GM12878 (cell line): ENCODE data around the gene INO80. TPM values are rescaled to one million over a fixed set of nuclear protein-coding genes. Genes with fewer than 3 reads are reported as not detected.

Experiments
- ATAC-seq: fragments of 200-7000 bp; cut with Tn5 transposase; 3 replicates; pipeline ENCODE4 v1.9.1; 2020; ENCODE audit warnings: mild to moderate bottlenecking, moderate library complexity
- BruUV-seq: library from RNA; stranded (reverse); fragments of 400-500 nt; replicated peaks from 2 replicates; lab custom pipeline; 2021; lab: Mats Ljungman, UMichigan
- CTCF ChIA-PET: fragments of 300-600 bp; sonication (Branson Sonifier 250); formaldehyde crosslinking; extraction: SDS; loops from one replicate; lab custom pipeline; 2021; ENCODE audit warnings: inconsistent platforms; lab: Yijun Ruan, JAX
- POLR2A ChIA-PET: fragments of 350-600 bp; formaldehyde crosslinking; extraction: SDS; loops from one replicate; lab custom pipeline; 2021; ENCODE audit warnings: inconsistent platforms; lab: Charles Lee
- RAD21 ChIA-PET: fragments of 300-600 bp; sonication (Branson Sonifier 250); formaldehyde crosslinking; loops from one replicate; lab custom pipeline; 2023; ENCODE audit warnings: antibody characterized with exemption; ENCODE audit not compliant: unreplicated experiment; lab: Charles Lee
- SMC1A ChIA-PET: fragments of 300-600 bp; sonication (Branson Sonifier 250); formaldehyde crosslinking; loops from one replicate; lab custom pipeline; 2023; ENCODE audit not compliant: unreplicated experiment, uncharacterized antibody; lab: Charles Lee
- DNase-seq: peaks from one replicate; pipeline ENCODE4 v3.0.0-alpha.2; 2011; ENCODE audit warnings: low read depth, low spot score
- FAIRE-seq: peaks from 3 replicates; lab custom pipeline; 2011; peaks lifted over from hg19 to GRCh38; lab: Jason Lieb, UNC
- H2AFZ ChIP-seq: 2 replicates; pipeline ENCODE4 v1.6.0; 2011; ENCODE audit warnings: low read depth, low read length, control low read depth; ENCODE audit not compliant: control insufficient read depth
- H3K27ac ChIP-seq: 2 replicates; pipeline ENCODE4 v1.5.1; 2011; ENCODE audit warnings: control low read depth; ENCODE audit not compliant: control insufficient read depth, insufficient read depth
- H3K27me3 ChIP-seq, 2 experiments: replicated peaks in 1 of 2; 2 replicates each; pipeline versions ENCODE4 v1.6.0 to v1.6.1; 2011; ENCODE audit warnings: low read length in 1 of 2; ENCODE audit not compliant: control insufficient read depth in 2 of 2, insufficient read depth in 2 of 2
- H3K36me3 ChIP-seq, 2 experiments: 2 replicates each; pipeline ENCODE4 v1.5.1; 2011; ENCODE audit warnings: low read length in 1 of 2; ENCODE audit not compliant: control insufficient read depth in 2 of 2, insufficient read depth in 2 of 2
- H3K4me1 ChIP-seq: 2 replicates; pipeline ENCODE4 v1.6.1; 2011; ENCODE audit warnings: mild to moderate bottlenecking, low read length, moderate library complexity, mixed read lengths; ENCODE audit not compliant: control insufficient read depth, insufficient read depth
- H3K4me2 ChIP-seq: 2 replicates; pipeline ENCODE4 v1.6.0; 2011; ENCODE audit warnings: control low read depth; ENCODE audit not compliant: control insufficient read depth, insufficient read depth
- H3K4me3 ChIP-seq: fragments of 200-600 bp; sonication (generic); 2 replicates; pipeline ENCODE4 v1.5.1; 2016
- H3K79me2 ChIP-seq: 2 replicates; pipeline ENCODE4 v1.6.0; 2011; ENCODE audit warnings: low read length; ENCODE audit not compliant: control insufficient read depth, insufficient read depth
- H3K9ac ChIP-seq: 2 replicates; pipeline ENCODE4 v1.8.0; 2011; ENCODE audit warnings: low read length, control low read depth, mixed read lengths; ENCODE audit not compliant: control insufficient read depth, insufficient read depth
- H3K9me3 ChIP-seq: replicated peaks from 3 replicates; pipeline ENCODE4 v1.5.1; 2011; ENCODE audit warnings: mild to moderate bottlenecking, low read length; ENCODE audit not compliant: control insufficient read depth, insufficient read depth
- H4K20me1 ChIP-seq: 2 replicates; pipeline ENCODE4 v1.6.0; 2011; ENCODE audit not compliant: control insufficient read depth, insufficient read depth
- ASH2L ChIP-seq: fragments of 300-600, 200-600 bp; sonication (generic); IDR thresholded peaks from 2 replicates; pipeline ENCODE4 v1.6.1; 2017; ENCODE audit warnings: low read depth, mild to moderate bottlenecking, borderline replicate concordance
- CEBPB ChIP-seq, 2 experiments: fragments of 150-350 bp in 1 of 2; IDR thresholded peaks; 2 replicates each; pipeline ENCODE4 v1.6.1; 2012 to 2014; ENCODE audit warnings: low read depth in 2 of 2, low read length in 2 of 2, borderline replicate concordance in 1 of 2, inconsistent platforms in 1 of 2
- IRF5 ChIP-seq: fragments of 450-650 bp; IDR thresholded peaks from 2 replicates; pipeline ENCODE4 v1.6.1; 2017; ENCODE audit warnings: borderline replicate concordance
- NFXL1 ChIP-seq: fragments of 450-650 bp; IDR thresholded peaks from 2 replicates; pipeline ENCODE4 v1.6.1; 2017; ENCODE audit warnings: antibody characterized with exemption, mild to moderate bottlenecking, borderline replicate concordance
- NKRF ChIP-seq: fragments of 450-650 bp; conservative IDR thresholded peaks from 2 replicates; pipeline ENCODE4 v1.6.1; 2017; ENCODE audit warnings: mild to moderate bottlenecking, moderate library complexity
- PAX5 ChIP-seq: IDR thresholded peaks from 2 replicates; pipeline ENCODE4 v1.6.1; 2011; ENCODE audit warnings: low read depth, low read length, borderline replicate concordance
- SP1 ChIP-seq: IDR thresholded peaks from one replicate; pipeline ENCODE4 v1.6.1; 2011; ENCODE audit warnings: low read depth, low read length
- ZBTB33 ChIP-seq: fragments of 450-650 bp; IDR thresholded peaks from 2 replicates; pipeline ENCODE4 v1.6.1; 2017; ENCODE audit warnings: mild to moderate bottlenecking
- ZNF384 ChIP-seq: IDR thresholded peaks from 2 replicates; pipeline ENCODE4 v1.6.1; 2012; ENCODE audit warnings: low read depth, mild to moderate bottlenecking, low read length, improper control_type of control experiment, borderline replicate concordance
- ZNF687 ChIP-seq: fragments of 450-650 bp; IDR thresholded peaks from 2 replicates; pipeline ENCODE4 v1.6.1; 2017; ENCODE audit warnings: mild to moderate bottlenecking, moderate library complexity
- ZZZ3 ChIP-seq: IDR thresholded peaks from 2 replicates; pipeline ENCODE4 v1.6.1; 2011; ENCODE audit warnings: low read depth; ENCODE audit not compliant: control insufficient read depth, insufficient read length
- WGBS: methylation state at CpG from one replicate; pipeline ENCODE4 v1.1.6; 2016; ENCODE audit warnings: low lambda C conversion rate; ENCODE audit not compliant: insufficient replicate concordance, insufficient coverage; ENCODE audit errors: missing lambda C conversion rate; 5-methylcytosine and 5-hydroxymethylcytosine counted together
- in situ Hi-C: fragments of 300-500 bp; cut with MboI; formaldehyde crosslinking; loops from 9 replicates; pipeline ENCODE4 v1.14.3; 2018; ENCODE audit warnings: mixed read lengths
- intact Hi-C: fragments of 100-400 bp; cut with micrococcal nuclease; formaldehyde crosslinking; loops from one replicate; pipeline ENCODE4 v1.14.2; 2022; ENCODE audit not compliant: unreplicated experiment
- polyA plus RNA-seq, 11 experiments: library from polyadenylated mRNA; depleted of rRNA in 4 of 11; unstranded in 6 of 11; stranded (reverse) in 5 of 11; fragments of >200 nt; fragmentation: Nextera tagmentation in 4 of 11; fragmentation: Illumina TruSeq in 1 of 11; extraction: Ambion mirVana in 4 of 11; extraction: Trizol in 1 of 11; gene quantifications; 1 replicate in 1 of 11; 2 replicates in 10 of 11; pipeline versions ENCODE4 v1.2.1 to v1.2.3, GENCODE V29; 2011 to 2016; ENCODE audit warnings: inconsistent platforms in 2 of 11, missing spikeins in 2 of 11, low read depth in 1 of 11
- total RNA-seq, 4 experiments: library from RNA; depleted of rRNA in 3 of 4; stranded (reverse); fragments of >200 nt in 3 of 4; fragmentation: Illumina TruSeq in 1 of 4; extraction: Trizol in 1 of 4; gene quantifications; 2 replicates each; pipeline versions ENCODE4 v1.2.1 to v1.2.3, GENCODE V29; 2013 to 2021

The INO80 gene
- total and polyA plus RNA-seq, 10 of the 15 experiments (the other 5 are each of a cell fraction or from before 2014, with no cell fraction given), result 4.5 to 25.0 (median 14.2) TPM

GRCh38 chr15:41154412-41154811, 38.3 kb upstream of the INO80 start (continued):
- TF ChIP-seq NKRF (no peak), ASH2L (no peak), ZBTB33 (no peak), NFXL1 (no peak), IRF5 (no peak)

GRCh38 chr15:41153733-41154132, 37.7 kb upstream of the INO80 start:
- no peaks in the 10 kb centered on the region for H3K9me3 ChIP-seq
- H3K27ac ChIP-seq, result no peak overlapping the region
- RAD21 ChIA-PET, result no interaction called here
- no peak for FAIRE-seq
- CTCF ChIA-PET, result no interaction called here
- H3K9ac ChIP-seq, result no peak overlapping the region
- no TSS peak for BruUV-seq
- no peaks in the 10 kb centered on the region for H4K20me1 ChIP-seq
- POLR2A ChIA-PET, result no interaction called here
- in situ Hi-C loops, result no loop called here
- no peak for ATAC-seq
- intact Hi-C loops, result no loop called here
- H3K27me3 ChIP-seq, result no peaks in the 10 kb centered on the region
- SMC1A ChIA-PET, result interaction anchor here (1.0 kb wide), 1 partner anchor 31 kb away, joined by 4 read pairs; no protein-coding TSS in a partner anchor
- H3K4me2 ChIP-seq, result no peak overlapping the region
- WGBS, result 57% methylated on average over 5 of the region's 5 CpGs
- H3K4me3 ChIP-seq, result no peak overlapping the region
- H3K36me3 ChIP-seq, result no peaks in the 10 kb centered on the region
- no peaks in the 10 kb centered on the region for H3K79me2 ChIP-seq
- no peaks in the 10 kb centered on the region for H3K4me1 ChIP-seq
- H2AFZ ChIP-seq, result no peak overlapping the region
- no peak for DNase-seq
- TF ChIP-seq PAX5 (no peak), ZZZ3 (no peak), ZNF384 (no peak), CEBPB (IDR thresholded peaks at IDR 0.05; ENCODE audit: borderline replicate concordance in 1 of 2, low read depth in 2 of 2, low read length in 2 of 2) (no peak), ZNF687 (no peak), SP1 (no peak)
